AG10803 (cell line): ENCODE results near the gene KIF18B.

Experiments
- DNase-seq: peaks from one replicate; pipeline ENCODE4 v3.0.0; 2010; ENCODE audit warnings: low read depth
- H3K4me3 ChIP-seq: 2 replicates; pipeline ENCODE4 v1.5.1; 2011; ENCODE audit warnings: mild to moderate bottlenecking, low read length, control low read depth
- TF ChIP-seq, protein P1 (sequence below): conservative IDR thresholded peaks from 2 replicates; pipeline ENCODE4 v1.5.1; 2011; ENCODE audit warnings: mild to moderate bottlenecking, low read length, control low read depth, inconsistent platforms

The KIF18B gene

DNA sequence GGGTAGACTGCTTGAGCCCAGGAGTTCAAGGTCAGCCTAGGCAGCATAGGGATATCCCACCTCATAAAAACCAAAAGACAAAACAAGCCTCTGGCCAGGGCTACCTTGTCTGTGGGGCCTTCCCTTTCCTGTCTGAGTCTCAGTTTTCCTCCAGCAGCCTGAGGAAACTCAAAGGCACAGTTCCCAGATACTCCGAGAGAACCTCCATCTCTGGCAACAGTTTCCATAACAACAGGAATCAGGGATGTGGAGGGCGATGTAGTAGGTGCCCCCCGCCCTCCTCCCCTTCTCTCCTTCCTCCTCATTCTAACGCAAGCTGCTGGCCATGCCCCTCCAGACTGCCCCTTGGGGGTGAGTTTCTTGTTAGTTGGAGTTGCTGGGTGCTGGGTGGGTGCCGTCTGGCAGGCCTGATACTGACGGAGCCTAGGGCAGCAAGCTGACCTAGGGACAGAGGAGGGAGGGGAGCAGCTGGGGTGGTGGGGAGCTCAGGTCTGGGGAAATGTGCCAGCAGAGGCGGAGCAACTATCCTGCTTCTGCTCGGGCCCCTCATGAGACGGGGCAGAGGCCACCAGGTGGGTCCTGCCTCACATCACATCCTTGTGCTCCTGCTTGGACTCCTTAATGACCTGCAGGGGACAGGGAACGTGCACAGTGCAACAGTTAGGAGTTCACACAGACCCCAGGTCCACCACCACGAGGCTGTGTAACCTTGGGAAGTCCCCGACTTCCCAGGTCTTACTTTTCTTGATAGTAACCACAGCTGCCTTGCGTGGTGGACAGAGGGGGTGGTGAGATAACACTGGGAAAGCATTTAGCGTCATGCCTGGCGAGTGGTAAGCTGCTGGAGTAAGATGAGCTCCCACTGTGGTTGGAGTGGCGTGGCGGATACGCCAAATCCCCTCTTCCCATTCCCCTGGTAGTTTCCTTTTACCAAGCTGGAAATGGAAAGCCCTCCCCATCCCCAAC lies 40.5 kb downstream of the KIF18B start:
- no peak overlapping the region for H3K4me3 ChIP-seq
- TF ChIP-seq, protein P1, sequence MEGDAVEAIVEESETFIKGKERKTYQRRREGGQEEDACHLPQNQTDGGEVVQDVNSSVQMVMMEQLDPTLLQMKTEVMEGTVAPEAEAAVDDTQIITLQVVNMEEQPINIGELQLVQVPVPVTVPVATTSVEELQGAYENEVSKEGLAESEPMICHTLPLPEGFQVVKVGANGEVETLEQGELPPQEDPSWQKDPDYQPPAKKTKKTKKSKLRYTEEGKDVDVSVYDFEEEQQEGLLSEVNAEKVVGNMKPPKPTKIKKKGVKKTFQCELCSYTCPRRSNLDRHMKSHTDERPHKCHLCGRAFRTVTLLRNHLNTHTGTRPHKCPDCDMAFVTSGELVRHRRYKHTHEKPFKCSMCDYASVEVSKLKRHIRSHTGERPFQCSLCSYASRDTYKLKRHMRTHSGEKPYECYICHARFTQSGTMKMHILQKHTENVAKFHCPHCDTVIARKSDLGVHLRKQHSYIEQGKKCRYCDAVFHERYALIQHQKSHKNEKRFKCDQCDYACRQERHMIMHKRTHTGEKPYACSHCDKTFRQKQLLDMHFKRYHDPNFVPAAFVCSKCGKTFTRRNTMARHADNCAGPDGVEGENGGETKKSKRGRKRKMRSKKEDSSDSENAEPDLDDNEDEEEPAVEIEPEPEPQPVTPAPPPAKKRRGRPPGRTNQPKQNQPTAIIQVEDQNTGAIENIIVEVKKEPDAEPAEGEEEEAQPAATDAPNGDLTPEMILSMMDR: no peak
- no peak for DNase-seq

DNA sequence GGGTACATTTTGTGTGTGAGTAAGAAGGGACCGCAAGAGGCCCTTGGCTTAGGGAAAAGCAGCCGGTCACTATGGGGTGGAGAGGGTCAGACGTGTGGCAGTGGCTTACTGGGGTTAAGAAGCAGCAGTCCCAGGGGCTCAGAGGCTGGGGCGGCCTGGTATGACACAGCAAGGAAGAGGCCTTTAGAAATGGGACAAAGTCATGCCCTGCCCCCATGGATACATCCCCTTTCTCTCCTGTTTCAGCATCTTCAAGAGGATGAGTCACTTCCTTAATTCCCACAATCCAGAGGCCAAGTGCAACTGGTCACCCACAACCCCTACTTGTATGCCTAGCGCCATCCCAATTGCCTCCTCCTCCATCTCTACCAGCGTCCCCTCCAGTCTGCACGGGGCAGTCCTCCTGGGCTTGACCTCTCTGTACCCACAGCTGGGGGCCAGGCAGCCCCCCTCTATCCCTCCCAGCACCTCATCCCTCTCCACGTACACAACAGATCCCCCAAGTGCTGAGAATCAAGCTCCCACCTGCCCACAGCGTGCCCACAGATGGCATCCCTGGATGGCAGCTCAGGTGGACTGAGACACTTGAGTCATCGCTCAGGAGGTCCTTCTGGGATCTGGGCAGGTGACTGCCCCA lies 41.4 kb downstream of the KIF18B start:
- DNase-seq: peak; percentile 97
- no peak overlapping the region for H3K4me3 ChIP-seq
- TF ChIP-seq, protein P1: no peak

- no peak overlapping the region for H3K4me3 ChIP-seq
- TF ChIP-seq, protein P1: peak; percentile 20; the same call in 1 of the 2 replicates
- peak; percentile 31 for DNase-seq
Measured at GRCh38 chr17:44905006-44906000, 42.3 kb downstream of the KIF18B start.

- TF ChIP-seq, protein P1: no peak
- no peak overlapping the region for H3K4me3 ChIP-seq
Measured at GRCh38 chr17:44904001-44904984, 43.3 kb downstream of the KIF18B start.

GRCh38 chr17:44903012-44903685 lies 44.4 kb downstream of the KIF18B start:
- no peak for DNase-seq
- TF ChIP-seq, protein P1: no peak
- no peak overlapping the region for H3K4me3 ChIP-seq

More at GRCh38 chr17:44904001-44904984, 43.3 kb downstream of the KIF18B start:
- DNase-seq: no peak
